VCaP (cell line): Measurements from ENCODE around the gene GIT1.

Experiments used
- H3K27ac ChIP-seq: fragments of 450-650 bp; 2 replicates; pipeline ENCODE4 v1.5.1; 2017
- CTCF ChIP-seq: fragments of 450-650 bp; conservative IDR thresholded peaks from 2 replicates; pipeline ENCODE4 v1.5.1; 2017; ENCODE audit warnings: mild to moderate bottlenecking, moderate library complexity

Gene GIT1

GRCh38 chr17:29574732-29575510 is 14.5 kb downstream of the GIT1 start:
- H3K27ac ChIP-seq = no peak overlapping the region
- no peak for TF ChIP-seq CTCF

- no peak for TF ChIP-seq CTCF
- no peak overlapping the region for H3K27ac ChIP-seq
Observed at GRCh38 chr17:29573871-29574731, 15.3 kb downstream of the GIT1 start.

GRCh38 chr17:29573558-29573869 is 15.9 kb downstream of the GIT1 start:
- no peak overlapping the region for H3K27ac ChIP-seq
- TF ChIP-seq CTCF = no peak

- no peak overlapping the region for H3K27ac ChIP-seq
- TF ChIP-seq CTCF = peak; percentile 24; the same call in 1 of the 2 replicates
Observed at GRCh38 chr17:29572691-29573557, 16.5 kb downstream of the GIT1 start.

- H3K27ac ChIP-seq = peak overlapping the region; percentile 89; the same call in 1 of the 2 replicates
- no peak for TF ChIP-seq CTCF
Observed at GRCh38 chr17:29571883-29572681, 17.4 kb downstream of the GIT1 start.

- peak overlapping the region; percentile 89; the same call in 1 of the 2 replicates for H3K27ac ChIP-seq
- no peak for TF ChIP-seq CTCF
Observed at GRCh38 chr17:29571486-29571882, 18.0 kb downstream of the GIT1 start.
